ENCODE measurements around the gene TENM3.

The TENM3 gene

GRCh38 chr4:182704948-182705347 lies 461.7 kb downstream of the TENM3 start:
- Histone ChIP-seq H4K20me1 (ENCODE audit: insufficient read depth, low read length) (no peaks in the 10 kb centered on the region), H3K36me3 (ENCODE audit: insufficient read depth, low read length) (no peaks in the 10 kb centered on the region), H2AFZ (ENCODE audit: low read depth, low read length) (no peak overlapping the region), H3K9ac (ENCODE audit: low read depth, low read length) (no peak overlapping the region), H3K4me3 (ENCODE audit: low read depth in 1 of 2, low read length in 2 of 2) (no peak overlapping the region), H3K9me3 (ENCODE audit: insufficient read depth, low read length, severe bottlenecking) (no peaks in the 10 kb centered on the region), H3K79me2 (ENCODE audit: insufficient read depth, low read length) (no peaks in the 10 kb centered on the region), H3K27ac (ENCODE audit: low read length) (no peak overlapping the region), H3K4me1 (ENCODE audit: insufficient read depth, low read length) (no peaks in the 10 kb centered on the region), H3K4me2 (ENCODE audit: insufficient read depth, low read length) (no peak overlapping the region), H3K27me3 (ENCODE audit: insufficient read depth, low read length, poor library complexity) (no peaks in the 10 kb centered on the region)
- no peak for DNase-seq
- ATAC-seq (ENCODE audit: insufficient read depth, low read depth): no peak
- no peak for TF ChIP-seq EZH2 (IDR thresholded peaks at IDR 0.05; ENCODE audit: borderline replicate concordance, low read depth, low read length, severe bottlenecking)
- TF ChIP-seq CTCF (IDR thresholded peaks at IDR 0.05; ENCODE audit: borderline replicate concordance, extremely low read depth, low read length, poor library complexity, severe bottlenecking): no peak

- DNase-seq (no peak), ATAC-seq (ENCODE audit: insufficient read depth, low read depth) (no peak)
- no peak overlapping the region for H3K27ac ChIP-seq (ENCODE audit: low read length)
- H3K27me3 ChIP-seq (ENCODE audit: insufficient read depth, low read length, poor library complexity): no peaks in the 10 kb centered on the region
- no peaks in the 10 kb centered on the region for H4K20me1 ChIP-seq (ENCODE audit: insufficient read depth, low read length)
- no peaks in the 10 kb centered on the region for H3K79me2 ChIP-seq (ENCODE audit: insufficient read depth, low read length)
- H2AFZ ChIP-seq (ENCODE audit: low read depth, low read length): no peak overlapping the region
- no peak overlapping the region for H3K9ac ChIP-seq (ENCODE audit: low read depth, low read length)
- H3K4me3 ChIP-seq (ENCODE audit: low read depth in 1 of 2, low read length in 2 of 2): no peak overlapping the region
- no peak overlapping the region for H3K4me2 ChIP-seq (ENCODE audit: insufficient read depth, low read length)
- no peaks in the 10 kb centered on the region for H3K9me3 ChIP-seq (ENCODE audit: insufficient read depth, low read length, severe bottlenecking)
- no peaks in the 10 kb centered on the region for H3K4me1 ChIP-seq (ENCODE audit: insufficient read depth, low read length)
- no peaks in the 10 kb centered on the region for H3K36me3 ChIP-seq (ENCODE audit: insufficient read depth, low read length)
- no peak for TF ChIP-seq CTCF (IDR thresholded peaks at IDR 0.05; ENCODE audit: borderline replicate concordance, extremely low read depth, low read length, poor library complexity, severe bottlenecking)
- TF ChIP-seq EZH2 (IDR thresholded peaks at IDR 0.05; ENCODE audit: borderline replicate concordance, low read depth, low read length, severe bottlenecking): no peak
Observed at GRCh38 chr4:182705389-182705788, 462.2 kb downstream of the TENM3 start.

- no peaks in the 10 kb centered on the region for H3K36me3 ChIP-seq (ENCODE audit: insufficient read depth, low read length)
- no peaks in the 10 kb centered on the region for H3K9me3 ChIP-seq (ENCODE audit: insufficient read depth, low read length, severe bottlenecking)
- TF ChIP-seq CTCF (IDR thresholded peaks at IDR 0.05; ENCODE audit: borderline replicate concordance, extremely low read depth, low read length, poor library complexity, severe bottlenecking) (no peak), EZH2 (IDR thresholded peaks at IDR 0.05; ENCODE audit: borderline replicate concordance, low read depth, low read length, severe bottlenecking) (no peak)
- ATAC-seq (ENCODE audit: insufficient read depth, low read depth): no peak
- H3K79me2 ChIP-seq (ENCODE audit: insufficient read depth, low read length): no peaks in the 10 kb centered on the region
- H3K4me1 ChIP-seq (ENCODE audit: insufficient read depth, low read length): no peaks in the 10 kb centered on the region
- no peak overlapping the region for H2AFZ ChIP-seq (ENCODE audit: low read depth, low read length)
- H3K4me3 ChIP-seq (ENCODE audit: low read depth in 1 of 2, low read length in 2 of 2): no peak overlapping the region
- no peak overlapping the region for H3K9ac ChIP-seq (ENCODE audit: low read depth, low read length)
- no peak overlapping the region for H3K27ac ChIP-seq (ENCODE audit: low read length)
- no peaks in the 10 kb centered on the region for H4K20me1 ChIP-seq (ENCODE audit: insufficient read depth, low read length)
- H3K4me2 ChIP-seq (ENCODE audit: insufficient read depth, low read length): no peak overlapping the region
- no peaks in the 10 kb centered on the region for H3K27me3 ChIP-seq (ENCODE audit: insufficient read depth, low read length, poor library complexity)
- DNase-seq: no peak
Observed at GRCh38 chr4:182711211-182711610, 468.0 kb downstream of the TENM3 start.

GRCh38 chr4:182715548-182715947 lies 472.3 kb downstream of the TENM3 start:
- Histone ChIP-seq H3K27ac (ENCODE audit: low read length) (no peak overlapping the region), H3K27me3 (ENCODE audit: insufficient read depth, low read length, poor library complexity) (no peaks in the 10 kb centered on the region), H3K4me2 (ENCODE audit: insufficient read depth, low read length) (no peak overlapping the region), H3K9me3 (ENCODE audit: insufficient read depth, low read length, severe bottlenecking) (no peaks in the 10 kb centered on the region), H3K9ac (ENCODE audit: low read depth, low read length) (no peak overlapping the region), H3K36me3 (ENCODE audit: insufficient read depth, low read length) (no peaks in the 10 kb centered on the region), H4K20me1 (ENCODE audit: insufficient read depth, low read length) (no peaks in the 10 kb centered on the region), H2AFZ (ENCODE audit: low read depth, low read length) (no peak overlapping the region), H3K4me3 (ENCODE audit: low read depth in 1 of 2, low read length in 2 of 2) (no peak overlapping the region), H3K4me1 (ENCODE audit: insufficient read depth, low read length) (no peaks in the 10 kb centered on the region), H3K79me2 (ENCODE audit: insufficient read depth, low read length) (no peaks in the 10 kb centered on the region)
- no peak for TF ChIP-seq CTCF (IDR thresholded peaks at IDR 0.05; ENCODE audit: borderline replicate concordance, extremely low read depth, low read length, poor library complexity, severe bottlenecking)
- TF ChIP-seq EZH2 (IDR thresholded peaks at IDR 0.05; ENCODE audit: borderline replicate concordance, low read depth, low read length, severe bottlenecking): no peak
- ATAC-seq (ENCODE audit: insufficient read depth, low read depth) (no peak), DNase-seq (no peak)
